Panc1 (cell line): ENCODE measurements around the gene SELENOT. TPM values are rescaled to one million over a fixed set of nuclear protein-coding genes. Genes with fewer than 3 reads are reported as not detected.

Source experiments
- ATAC-seq: fragments of 200-7000 bp; cut with Tn5 transposase; 2 replicates; pipeline ENCODE4 v1.9.1; 2020; ENCODE audit warnings: mild to moderate bottlenecking, moderate library complexity
- BruUV-seq: library from RNA; stranded (reverse); fragments of 400-500 nt; replicated peaks from 2 replicates; lab custom pipeline; 2021; lab: Mats Ljungman, UMichigan
- CTCF ChIA-PET: fragments of 300-600 bp; sonication (Branson Sonifier 250); formaldehyde crosslinking; loops from one replicate; lab custom pipeline; 2022; ENCODE audit warnings: antibody characterized with exemption; lab: Charles Lee
- POLR2A ChIA-PET: fragments of 300-600 bp; sonication (Branson Sonifier 250); formaldehyde crosslinking; loops from one replicate; lab custom pipeline; 2022; ENCODE audit warnings: antibody characterized with exemption; lab: Charles Lee
- DNase-seq: peaks from one replicate; pipeline ENCODE4 v3.0.0-alpha.2; 2010; ENCODE audit warnings: low read depth, low spot score
- H3K27ac ChIP-seq: 2 replicates; pipeline ENCODE4 v1.5.1; 2011; ENCODE audit warnings: mild to moderate bottlenecking, low read length, inconsistent platforms
- H3K27me3 ChIP-seq: fragments of 200-500 bp; sonication (Bioruptor generic); 2 replicates; pipeline ENCODE4 v1.6.0; 2014; ENCODE audit warnings: low read length, inconsistent platforms; ENCODE audit not compliant: control insufficient read depth, insufficient read depth
- H3K36me3 ChIP-seq: fragments of 200-500 bp; sonication (Bioruptor generic); 2 replicates; pipeline ENCODE4 v1.5.1; 2014; ENCODE audit warnings: inconsistent platforms, mild to moderate bottlenecking, low read length, moderate library complexity; ENCODE audit not compliant: control insufficient read depth, insufficient read depth
- H3K4me1 ChIP-seq: 2 replicates; pipeline ENCODE4 v1.5.1; 2011; ENCODE audit warnings: inconsistent platforms, mild to moderate bottlenecking, low read length, moderate library complexity; ENCODE audit not compliant: control insufficient read depth, insufficient read depth
- H3K4me3 ChIP-seq, 2 experiments: 2 replicates each; pipeline ENCODE4 v1.5.1; 2011 to 2012; ENCODE audit warnings: low read depth in 2 of 2, low read length in 2 of 2, mild to moderate bottlenecking in 2 of 2, inconsistent platforms in 1 of 2, moderate library complexity in 1 of 2
- H3K9me3 ChIP-seq: fragments of 200-500 bp; sonication (Bioruptor generic); 2 replicates; pipeline ENCODE4 v1.5.1; 2014; ENCODE audit warnings: low read depth, mild to moderate bottlenecking, inconsistent platforms, low read length, moderate library complexity; ENCODE audit not compliant: control insufficient read depth, insufficient read depth
- POLR2AphosphoS5 ChIP-seq: IDR thresholded peaks from 2 replicates; pipeline ENCODE4 v1.6.1; 2012; ENCODE audit warnings: mild to moderate bottlenecking, low read depth, low read length, moderate library complexity
- SIN3A ChIP-seq: IDR thresholded peaks from 2 replicates; pipeline ENCODE4 v1.6.1; 2012; ENCODE audit warnings: low read depth, mild to moderate bottlenecking, low read length, moderate library complexity, borderline replicate concordance; ENCODE audit not compliant: insufficient read depth
- TCF7L2 ChIP-seq: IDR thresholded peaks from 2 replicates; pipeline ENCODE4 v1.6.1; 2011; ENCODE audit warnings: mild to moderate bottlenecking, low read depth, low read length, inconsistent platforms
- in situ Hi-C: cut with HindIII; loops from 2 replicates; pipeline ENCODE4 v1.10.0; 2016; ENCODE audit warnings: low sequenced_read_pairs, low pct_unique_long_range_greater_than_20kb
- intact Hi-C: fragments of 100-400 bp; cut with micrococcal nuclease; formaldehyde crosslinking; loops from one replicate; pipeline ENCODE4 v1.10.0; 2022; ENCODE audit not compliant: unreplicated experiment
- total RNA-seq: library from RNA; stranded (reverse); gene quantifications from one replicate; pipeline ENCODE4 v1.2.1, GENCODE V29; 2021; ENCODE audit not compliant: unreplicated experiment
- TF ChIP-seq, protein P1 (sequence below): fragments of 450-650 bp; IDR thresholded peaks from 2 replicates; pipeline ENCODE4 v1.5.1; 2017; ENCODE audit warnings: mild to moderate bottlenecking
- TF ChIP-seq, protein P2 (sequence below), 2 experiments: IDR thresholded peaks; 2 replicates each; pipeline ENCODE4 v1.6.1; 2011 to 2012; ENCODE audit warnings: low read depth in 2 of 2, control low read depth in 1 of 2, low read length in 1 of 2, mild to moderate bottlenecking in 1 of 2, moderate library complexity in 1 of 2; ENCODE audit not compliant: insufficient read depth in 1 of 2

Gene SELENOT
- total RNA-seq, 1 experiment from 2014 or later = 114 TPM

DNA sequence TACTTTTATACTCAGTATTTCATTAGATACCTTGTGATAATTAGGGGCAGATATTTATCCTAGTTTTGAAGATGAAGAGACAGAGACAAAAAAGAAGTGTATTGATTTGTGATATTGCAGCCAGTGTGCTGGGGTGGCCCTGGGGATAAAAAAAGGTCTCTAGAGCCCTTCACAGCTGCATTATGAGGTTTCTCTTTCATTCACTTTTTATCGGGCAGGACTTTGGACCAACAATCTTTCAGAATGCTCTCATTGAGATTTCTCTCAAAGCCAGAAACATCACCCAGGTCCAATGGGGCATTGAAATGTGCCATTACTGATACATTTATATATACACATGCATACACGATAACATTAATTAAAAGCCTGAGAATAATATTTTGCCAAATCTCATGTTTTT, 20.5 kb upstream of the SELENOT start:
- H3K4me1 ChIP-seq = no peaks in the 10 kb centered on the region
- H3K9me3 ChIP-seq = no peaks in the 10 kb centered on the region
- H3K27me3 ChIP-seq = no peaks in the 10 kb centered on the region
- no TSS peak for BruUV-seq
- no peak overlapping the region for H3K4me3 ChIP-seq
- peaks cover 33% of the 10 kb centered on the region for H3K36me3 ChIP-seq
- DNase-seq (no peak), ATAC-seq (no peak)
- ChIA-PET POLR2A (no interaction called here), CTCF (no interaction called here)
- in situ Hi-C loops = no loop called here
- TF ChIP-seq, protein P1, sequence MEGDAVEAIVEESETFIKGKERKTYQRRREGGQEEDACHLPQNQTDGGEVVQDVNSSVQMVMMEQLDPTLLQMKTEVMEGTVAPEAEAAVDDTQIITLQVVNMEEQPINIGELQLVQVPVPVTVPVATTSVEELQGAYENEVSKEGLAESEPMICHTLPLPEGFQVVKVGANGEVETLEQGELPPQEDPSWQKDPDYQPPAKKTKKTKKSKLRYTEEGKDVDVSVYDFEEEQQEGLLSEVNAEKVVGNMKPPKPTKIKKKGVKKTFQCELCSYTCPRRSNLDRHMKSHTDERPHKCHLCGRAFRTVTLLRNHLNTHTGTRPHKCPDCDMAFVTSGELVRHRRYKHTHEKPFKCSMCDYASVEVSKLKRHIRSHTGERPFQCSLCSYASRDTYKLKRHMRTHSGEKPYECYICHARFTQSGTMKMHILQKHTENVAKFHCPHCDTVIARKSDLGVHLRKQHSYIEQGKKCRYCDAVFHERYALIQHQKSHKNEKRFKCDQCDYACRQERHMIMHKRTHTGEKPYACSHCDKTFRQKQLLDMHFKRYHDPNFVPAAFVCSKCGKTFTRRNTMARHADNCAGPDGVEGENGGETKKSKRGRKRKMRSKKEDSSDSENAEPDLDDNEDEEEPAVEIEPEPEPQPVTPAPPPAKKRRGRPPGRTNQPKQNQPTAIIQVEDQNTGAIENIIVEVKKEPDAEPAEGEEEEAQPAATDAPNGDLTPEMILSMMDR = no peak
- TF ChIP-seq SIN3A = no peak
- TF ChIP-seq, protein P2, sequence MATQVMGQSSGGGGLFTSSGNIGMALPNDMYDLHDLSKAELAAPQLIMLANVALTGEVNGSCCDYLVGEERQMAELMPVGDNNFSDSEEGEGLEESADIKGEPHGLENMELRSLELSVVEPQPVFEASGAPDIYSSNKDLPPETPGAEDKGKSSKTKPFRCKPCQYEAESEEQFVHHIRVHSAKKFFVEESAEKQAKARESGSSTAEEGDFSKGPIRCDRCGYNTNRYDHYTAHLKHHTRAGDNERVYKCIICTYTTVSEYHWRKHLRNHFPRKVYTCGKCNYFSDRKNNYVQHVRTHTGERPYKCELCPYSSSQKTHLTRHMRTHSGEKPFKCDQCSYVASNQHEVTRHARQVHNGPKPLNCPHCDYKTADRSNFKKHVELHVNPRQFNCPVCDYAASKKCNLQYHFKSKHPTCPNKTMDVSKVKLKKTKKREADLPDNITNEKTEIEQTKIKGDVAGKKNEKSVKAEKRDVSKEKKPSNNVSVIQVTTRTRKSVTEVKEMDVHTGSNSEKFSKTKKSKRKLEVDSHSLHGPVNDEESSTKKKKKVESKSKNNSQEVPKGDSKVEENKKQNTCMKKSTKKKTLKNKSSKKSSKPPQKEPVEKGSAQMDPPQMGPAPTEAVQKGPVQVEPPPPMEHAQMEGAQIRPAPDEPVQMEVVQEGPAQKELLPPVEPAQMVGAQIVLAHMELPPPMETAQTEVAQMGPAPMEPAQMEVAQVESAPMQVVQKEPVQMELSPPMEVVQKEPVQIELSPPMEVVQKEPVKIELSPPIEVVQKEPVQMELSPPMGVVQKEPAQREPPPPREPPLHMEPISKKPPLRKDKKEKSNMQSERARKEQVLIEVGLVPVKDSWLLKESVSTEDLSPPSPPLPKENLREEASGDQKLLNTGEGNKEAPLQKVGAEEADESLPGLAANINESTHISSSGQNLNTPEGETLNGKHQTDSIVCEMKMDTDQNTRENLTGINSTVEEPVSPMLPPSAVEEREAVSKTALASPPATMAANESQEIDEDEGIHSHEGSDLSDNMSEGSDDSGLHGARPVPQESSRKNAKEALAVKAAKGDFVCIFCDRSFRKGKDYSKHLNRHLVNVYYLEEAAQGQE (IDR thresholded peaks at IDR 0.05; ENCODE audit: insufficient read depth in 1 of 2, low read depth in 2 of 2, low read length in 1 of 2) = no peak
- no peak for TF ChIP-seq POLR2AphosphoS5
- no peak for TF ChIP-seq TCF7L2
- H3K27ac ChIP-seq = no peak overlapping the region
- intact Hi-C loops = no loop called here

DNA sequence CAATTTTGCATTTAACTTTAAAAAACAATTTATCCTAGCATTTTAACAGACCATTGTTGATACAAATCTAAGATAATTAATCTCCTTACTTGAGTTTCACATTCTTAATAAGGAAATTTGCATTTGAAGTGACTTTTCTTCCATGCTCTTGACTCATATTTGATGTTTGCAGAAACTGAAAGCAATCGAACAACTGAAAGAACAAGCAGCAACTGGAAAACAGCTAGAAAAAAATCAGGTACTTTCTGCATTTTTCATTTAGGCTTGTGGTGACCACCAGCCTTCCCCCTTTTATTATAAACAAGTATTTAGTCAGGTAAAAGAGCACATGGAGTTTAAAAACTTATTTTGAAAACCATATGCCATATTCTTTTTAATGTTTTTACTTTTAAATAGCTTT, 20.1 kb upstream of the SELENOT start:
- Histone ChIP-seq H3K27me3 (no peaks in the 10 kb centered on the region), H3K36me3 (peaks cover 31% of the 10 kb centered on the region), H3K9me3 (no peaks in the 10 kb centered on the region), H3K4me3 (no peak overlapping the region), H3K27ac (no peak overlapping the region), H3K4me1 (peaks cover under 1% of the 10 kb centered on the region; the same call in 1 of the 2 replicates)
- no TSS peak for BruUV-seq
- no peak for DNase-seq
- no peak for ATAC-seq
- no peak for TF ChIP-seq TCF7L2
- TF ChIP-seq POLR2AphosphoS5 = no peak
- TF ChIP-seq, protein P1 = no peak
- TF ChIP-seq SIN3A = no peak
- TF ChIP-seq, protein P2 (IDR thresholded peaks at IDR 0.05; ENCODE audit: insufficient read depth in 1 of 2, low read depth in 2 of 2, low read length in 1 of 2) = no peak
- CTCF ChIA-PET = no interaction called here
- intact Hi-C loops (no loop called here), in situ Hi-C loops (no loop called here)
- POLR2A ChIA-PET = no interaction called here
